SHP77 (cell line): ENCODE measurements around the gene DNAH17.
A peak's percentile ranks its signal among the peaks of the same experiment; 100 is the strongest.
"Not testable (repeated sequence)": the region's sequence is repeated elsewhere in the genome, so short reads cannot be mapped to it uniquely, and the experiment has no call there.

Experiments
- DNase-seq, 2 experiments: peaks; one replicate each; lab custom pipeline; 2025; lab: John Stamatoyannopoulos, UW

Gene DNAH17

DNA sequence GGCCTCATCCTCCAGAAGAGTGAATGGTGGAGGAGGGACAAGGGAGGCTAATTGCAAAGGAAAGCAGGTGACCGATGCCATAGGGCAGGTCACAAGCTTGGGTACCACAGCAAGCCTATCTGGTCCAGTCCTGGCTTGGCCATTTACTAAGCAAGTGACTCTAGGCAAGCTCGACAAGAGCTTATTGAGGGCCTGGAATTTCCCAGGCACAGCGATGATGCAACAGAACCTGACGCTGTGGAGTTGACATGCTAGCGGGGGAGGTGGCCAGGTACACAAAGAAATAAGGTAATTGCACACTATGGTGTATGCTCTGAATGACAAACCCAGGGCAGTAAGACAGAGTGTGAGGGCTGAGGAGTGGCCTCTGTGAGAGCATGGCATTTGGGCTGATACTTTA is 100.2 kb downstream of the DNAH17 start:
- no peak for DNase-seq

GRCh38 chr17:78476149-78476548 is 101.0 kb downstream of the DNAH17 start:
- no peak for DNase-seq

DNA sequence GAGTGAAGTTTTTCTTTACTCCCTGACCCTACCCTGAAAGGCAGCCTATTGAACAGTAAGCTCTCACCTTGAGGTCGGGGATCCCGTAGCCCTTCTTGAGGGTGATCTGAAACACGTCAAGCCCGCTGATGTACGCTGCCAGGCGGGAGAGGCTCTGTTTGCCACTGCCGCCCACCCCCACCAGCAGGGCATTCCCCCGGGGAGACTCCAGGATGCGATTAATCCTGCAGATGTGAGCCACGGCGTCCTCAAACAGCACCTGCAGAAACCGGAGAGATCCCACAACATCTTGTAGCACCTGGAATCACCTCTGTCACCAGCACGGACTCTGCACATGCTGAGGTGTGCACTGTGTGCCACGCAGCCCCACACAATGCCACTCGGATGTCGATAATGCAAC is 102.0 kb downstream of the DNAH17 start:
- no peak for DNase-seq

GRCh38 chr17:78474614-78475146 is 102.5 kb downstream of the DNAH17 start:
- no peak for DNase-seq

DNA sequence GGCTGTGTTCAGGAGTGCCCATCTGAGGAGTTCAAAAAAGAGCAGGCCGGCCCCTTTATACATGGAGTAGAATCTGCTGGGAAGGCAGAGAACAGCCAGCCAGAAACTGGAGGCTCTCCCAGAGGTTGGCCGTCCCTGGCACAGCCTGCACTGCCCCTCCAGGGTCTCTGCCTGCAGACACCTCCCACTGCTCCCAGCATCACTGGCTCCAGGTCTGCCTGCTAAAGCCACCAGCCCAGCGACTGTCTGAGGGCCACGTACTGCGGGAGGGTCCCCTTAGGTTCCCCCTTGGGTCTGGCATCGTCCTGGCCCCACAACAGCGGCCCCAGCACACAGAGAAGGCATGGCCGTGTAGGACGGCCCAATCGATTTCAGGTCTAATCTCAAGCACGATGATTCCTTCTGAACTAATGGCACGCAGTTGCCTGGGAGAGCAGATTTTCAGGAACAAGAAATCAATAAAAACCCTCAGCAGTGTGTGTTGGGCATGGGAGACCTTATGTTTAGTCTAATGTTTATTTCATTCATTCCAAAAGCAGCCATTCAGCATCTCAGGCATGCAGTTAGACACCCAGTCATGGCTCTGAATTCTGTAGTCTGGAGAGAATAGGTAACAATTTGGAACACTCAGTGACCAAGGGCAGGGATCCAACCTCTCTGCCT is 103.1 kb downstream of the DNAH17 start:
- no peak for DNase-seq

DNA sequence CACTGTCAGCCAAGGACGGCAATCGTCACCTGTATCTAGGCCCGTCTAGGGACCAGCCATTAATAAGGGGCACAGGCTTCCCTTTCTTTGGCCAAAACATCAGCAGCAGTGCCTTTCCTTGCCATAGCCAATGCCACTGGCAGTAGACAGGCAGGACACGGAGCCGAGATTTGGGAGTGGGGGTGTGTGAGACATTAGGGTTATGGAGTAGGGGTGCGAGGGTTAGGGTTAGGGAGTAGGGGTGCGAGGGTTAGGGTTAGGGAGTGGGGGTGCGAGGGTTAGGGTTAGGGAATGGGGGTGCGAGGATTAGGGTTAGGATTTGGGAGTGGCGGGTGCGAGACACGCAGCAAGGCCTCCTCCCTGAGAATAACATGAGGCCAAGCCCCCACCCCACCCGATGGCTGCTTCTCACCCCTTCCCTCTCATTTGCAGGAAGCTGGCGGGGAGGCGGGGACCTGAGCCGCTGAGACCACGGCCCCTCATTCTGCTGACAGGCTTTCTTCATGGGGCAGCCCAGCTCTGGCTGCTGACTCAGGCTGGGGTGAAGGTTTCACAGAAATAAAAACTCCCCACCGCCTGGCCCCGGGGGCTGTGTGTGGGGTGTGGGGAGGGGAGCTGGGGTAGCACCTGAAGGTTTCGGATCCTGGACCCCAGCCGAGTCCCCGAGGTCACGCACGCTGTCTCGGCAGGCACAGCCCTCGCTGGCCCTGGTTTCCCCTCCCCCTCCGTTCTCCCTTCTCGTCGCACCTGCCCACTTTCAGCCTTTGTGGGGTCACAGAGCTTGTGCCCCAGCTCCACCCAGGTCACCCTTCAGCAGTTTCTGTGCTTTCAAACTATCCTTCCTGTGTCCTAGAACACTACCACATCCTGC is 104.9 kb downstream of the DNAH17 start:
- no peak for DNase-seq

GRCh38 chr17:78471635-78472034 is 105.6 kb downstream of the DNAH17 start:
- no peak for DNase-seq

DNA sequence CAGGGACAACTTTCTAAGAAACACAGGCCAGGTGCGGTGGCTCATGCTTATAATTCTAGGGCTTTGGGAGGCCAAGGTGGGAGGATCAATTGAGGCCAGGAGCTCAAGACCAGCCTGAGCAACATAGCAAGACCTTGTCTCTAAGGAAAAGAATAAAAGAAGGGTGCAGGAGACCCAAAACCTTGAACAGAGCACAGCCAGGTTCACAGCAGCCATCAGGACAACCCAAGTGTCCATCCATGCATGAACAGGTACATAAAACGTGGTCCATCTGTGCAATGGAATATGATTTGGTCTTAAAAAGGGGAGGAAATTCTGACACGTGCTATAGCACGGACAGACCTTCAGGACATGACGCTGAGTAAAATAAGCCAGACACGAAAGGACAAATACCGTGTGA is 107.8 kb downstream of the DNAH17 start:
- DNase-seq = no peak

DNA sequence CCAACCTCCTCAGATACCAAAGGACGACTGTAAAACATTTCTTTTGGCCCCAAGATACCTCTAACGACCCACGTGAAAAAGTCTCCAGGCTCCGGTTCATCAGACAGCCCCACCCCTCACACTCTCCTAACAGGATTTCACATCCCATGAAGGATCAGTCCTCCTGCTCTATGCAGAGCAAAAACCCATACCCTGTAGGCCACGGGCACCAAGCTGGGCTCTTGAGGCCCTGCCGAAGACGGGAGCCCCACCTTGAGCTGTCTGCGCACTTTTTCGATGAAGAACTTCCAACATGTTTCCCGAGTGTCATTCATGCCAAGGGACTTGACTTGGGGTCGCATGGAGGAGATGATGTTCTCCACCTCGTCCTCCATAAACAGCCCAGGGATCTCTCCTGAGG is 108.8 kb downstream of the DNAH17 start:
- no peak for DNase-seq

DNA sequence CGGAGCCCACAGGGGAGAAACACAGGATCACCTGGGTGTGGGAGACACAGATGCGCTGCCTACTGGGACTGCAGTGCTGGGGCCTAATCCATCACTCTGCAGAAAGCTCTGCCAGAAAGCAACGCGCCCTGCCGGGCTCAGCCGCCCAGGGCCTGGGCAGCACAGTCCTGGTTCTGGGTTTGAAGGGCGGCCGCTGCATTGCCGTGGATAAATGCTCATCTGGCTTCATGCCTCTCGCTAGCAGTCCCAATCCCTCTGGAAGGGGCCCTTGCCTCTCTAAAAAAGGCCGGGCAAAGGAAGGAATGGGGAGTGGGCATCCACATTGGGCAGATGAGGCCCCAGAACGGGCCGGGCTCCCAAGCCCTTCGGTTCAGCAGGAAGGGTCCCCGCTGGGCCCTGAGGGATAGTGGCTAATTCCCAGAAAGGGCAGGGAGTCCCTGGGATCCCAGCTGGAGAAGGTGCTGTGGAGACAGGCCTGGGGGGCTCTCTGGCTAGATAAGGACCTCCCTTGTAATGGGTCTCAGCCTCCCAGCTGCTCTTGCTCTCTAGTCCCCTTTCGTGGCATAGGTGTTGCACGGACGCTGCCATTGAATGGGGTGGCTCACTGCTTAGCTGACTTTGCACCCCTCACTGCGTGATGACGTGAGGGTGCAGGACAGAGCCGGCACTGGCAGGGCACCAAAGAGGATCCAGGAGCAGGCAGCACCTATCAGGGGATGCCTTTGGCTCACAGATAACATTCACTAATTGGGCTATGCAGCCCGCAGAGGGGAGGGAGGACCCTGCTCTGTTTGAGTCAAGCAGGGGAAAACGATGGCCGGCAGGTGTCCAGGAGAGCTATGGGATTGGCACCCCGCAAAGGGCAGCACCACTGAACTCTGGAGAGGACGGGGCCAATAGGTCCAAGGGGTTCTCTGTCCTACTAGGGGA is 110.1 kb downstream of the DNAH17 start:
- no peak for DNase-seq

DNA sequence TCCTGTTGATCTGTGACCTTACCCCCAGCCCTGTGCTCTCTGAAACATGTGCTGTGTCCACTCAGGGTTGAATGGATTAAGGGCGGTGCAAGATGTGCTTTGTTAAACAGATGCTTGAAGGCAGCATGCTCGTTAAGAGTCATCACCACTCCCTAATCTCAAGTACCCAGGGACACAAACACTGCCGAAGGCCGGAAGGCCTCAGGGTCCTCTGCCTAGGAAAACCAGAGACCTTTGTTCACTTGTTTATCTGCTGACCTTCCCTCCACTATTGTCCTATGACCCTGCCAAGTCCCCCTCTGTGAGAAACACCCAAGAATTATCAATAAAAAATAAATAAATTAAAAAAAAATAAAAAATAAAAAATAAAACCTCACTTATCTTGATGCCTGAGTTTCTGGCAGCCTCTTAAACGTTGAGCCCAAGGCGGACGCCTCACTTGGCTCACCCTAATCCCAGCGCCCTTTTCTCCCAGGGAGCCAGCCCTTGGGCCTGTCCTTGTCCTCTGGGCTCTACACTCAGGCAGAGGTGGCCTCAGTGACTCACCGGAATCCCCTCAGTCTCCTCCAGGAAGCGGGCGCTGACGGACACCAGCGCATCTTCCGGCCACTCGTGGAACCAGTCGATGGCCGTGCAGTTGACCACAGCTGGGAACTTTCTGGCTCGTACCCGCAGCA is 110.9 kb downstream of the DNAH17 start:
- DNase-seq = not testable (repeated sequence)

DNA sequence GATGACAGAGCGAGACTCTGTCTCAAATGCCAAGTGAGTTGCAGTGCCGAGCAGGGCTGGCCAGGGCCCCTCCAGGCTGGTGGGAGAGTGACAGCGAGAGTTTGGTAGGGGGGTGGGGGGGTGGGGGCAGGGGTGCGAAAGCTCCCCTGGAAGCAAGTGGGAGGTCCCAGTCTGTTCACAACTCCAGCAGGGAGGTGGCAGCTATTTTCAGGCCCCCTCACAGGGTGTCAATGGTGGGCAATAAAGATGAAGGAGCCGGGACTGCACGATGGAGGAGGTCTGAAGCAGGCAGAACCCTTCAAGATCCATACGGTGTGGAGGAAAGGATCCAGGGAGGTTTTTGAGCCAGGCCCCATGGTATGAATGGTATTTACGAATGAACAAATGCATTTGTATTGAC is 115.0 kb downstream of the DNAH17 start:
- DNase-seq = no peak

GRCh38 chr17:78461799-78462053 is 115.5 kb downstream of the DNAH17 start:
- no peak for DNase-seq

DNA sequence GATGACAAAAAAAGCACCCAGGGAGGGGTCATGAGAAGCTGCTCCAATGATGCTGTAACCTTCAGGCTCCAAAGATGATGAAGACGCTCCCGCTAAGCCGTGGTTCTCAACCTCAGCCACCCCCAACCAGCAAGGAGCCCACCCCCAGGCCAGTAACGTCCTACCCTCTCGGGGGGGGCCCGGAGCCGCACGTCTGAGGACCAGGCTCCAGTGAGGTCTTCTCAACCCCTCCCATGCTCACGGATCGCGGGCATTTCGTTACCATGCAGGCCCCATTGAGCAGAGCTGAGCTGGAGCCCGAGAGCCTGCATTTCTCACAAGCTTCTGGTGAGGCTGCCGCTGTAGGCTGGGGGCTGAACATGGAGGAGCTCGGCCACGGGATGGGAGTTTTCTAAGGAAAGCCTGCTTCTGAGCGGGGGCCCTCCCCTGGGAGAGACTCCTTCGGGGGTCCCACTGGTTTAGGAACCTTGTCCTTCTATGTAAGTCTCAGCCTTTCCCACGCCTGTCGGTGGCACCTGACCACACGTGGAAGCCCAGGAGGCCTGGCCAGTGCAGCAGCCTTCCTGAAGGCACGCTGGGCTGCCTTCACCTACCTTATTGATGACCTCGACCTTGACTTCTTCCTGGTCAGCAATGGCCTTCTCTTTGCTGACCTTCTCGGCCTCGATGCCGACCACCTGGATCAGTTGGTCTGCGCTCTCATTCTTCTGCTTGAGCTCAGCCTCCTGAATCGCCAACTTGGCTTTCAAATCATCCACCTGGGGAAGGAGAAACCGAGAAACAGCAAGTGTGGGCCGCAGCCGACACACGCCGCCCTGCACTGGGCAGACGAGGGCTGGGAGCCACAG is 116.0 kb downstream of the DNAH17 start:
- no peak for DNase-seq

DNA sequence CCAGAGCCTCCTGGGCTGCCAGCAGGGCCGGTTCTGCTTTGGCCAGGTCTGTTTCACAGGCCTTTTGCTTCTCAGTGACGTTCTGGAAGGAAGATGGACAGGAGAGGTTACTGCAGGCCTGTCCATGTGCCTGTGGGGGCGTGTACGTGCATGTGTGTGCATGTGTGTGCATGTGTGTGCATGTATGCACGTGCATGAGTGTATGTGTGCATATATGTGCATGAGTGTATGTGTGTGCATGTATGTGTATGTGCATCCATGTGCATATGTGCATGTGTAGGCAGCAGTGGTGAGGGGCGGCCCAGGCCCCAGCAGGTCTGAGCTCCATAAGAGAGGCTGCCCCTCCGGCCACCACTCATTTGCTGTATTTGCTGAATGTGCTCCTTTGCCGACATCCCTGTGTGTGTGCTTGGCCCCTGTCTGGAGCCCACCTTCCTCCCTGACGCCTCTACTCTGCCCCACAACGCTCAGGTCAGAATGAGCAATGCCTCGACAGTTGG is 117.0 kb downstream of the DNAH17 start:
- no peak for DNase-seq

- DNase-seq = no peak
Measured at GRCh38 chr17:78459696-78460095, 117.5 kb downstream of the DNAH17 start.

GRCh38 chr17:78458736-78459335 is 118.4 kb downstream of the DNAH17 start:
- DNase-seq = peak in 1 of 2 experiments; percentile 51

GRCh38 chr17:78458091-78458490 is 119.1 kb downstream of the DNAH17 start:
- no peak for DNase-seq

GRCh38 chr17:78454346-78454745 is 122.8 kb downstream of the DNAH17 start:
- no peak for DNase-seq

GRCh38 chr17:78451753-78452152 is 125.4 kb downstream of the DNAH17 start:
- no peak for DNase-seq
